Hepatocyte (in vitro differentiated cells): ENCODE data around the gene OVOL1.

Source experiments
- CTCF ChIP-seq: fragments of 200-600 bp; sonication (generic); IDR thresholded peaks from 2 replicates; pipeline ENCODE4 v1.5.1; 2016; ENCODE audit warnings: antibody characterized with exemption, mild to moderate bottlenecking; ENCODE audit not compliant: poor library complexity
- EZH2 ChIP-seq: fragments of 200-600 bp; sonication (generic); IDR thresholded peaks from 2 replicates; pipeline ENCODE4 v1.6.1; 2016; ENCODE audit warnings: antibody characterized with exemption, mild to moderate bottlenecking, borderline replicate concordance

GRCh38 chr11:65809496-65809895 lies 22.6 kb downstream of the OVOL1 start:
- no peak for TF ChIP-seq CTCF
- TF ChIP-seq EZH2 = no peak
